HL-60 (cell line): ENCODE results near the gene GRIA3.

Experiments used
- DNase-seq, 2 experiments: peaks; one replicate each; pipeline ENCODE4 v3.0.0-alpha.2; 2010 to 2020; ENCODE audit warnings: low read depth in 1 of 2, low spot score in 1 of 2
- H3K27ac ChIP-seq: fragments of 250-450 bp; sonication (Bioruptor Pico); replicated peaks from 2 replicates; pipeline ENCODE4 v1.5.1; 2020; ENCODE audit warnings: mild to moderate bottlenecking, moderate library complexity
- H3K27me3 ChIP-seq: fragments of 250-450 bp; sonication (Bioruptor Pico); 2 replicates; pipeline ENCODE4 v1.5.1; 2021; ENCODE audit warnings: mild to moderate bottlenecking, moderate library complexity; ENCODE audit not compliant: insufficient read depth, poor library complexity, severe bottlenecking
- H3K4me3 ChIP-seq: replicated peaks from 2 replicates; pipeline ENCODE4 v1.5.1; 2011; ENCODE audit warnings: mild to moderate bottlenecking, control low read depth, low read length; ENCODE audit not compliant: insufficient read depth
- CTCF ChIP-seq: IDR thresholded peaks from one replicate; pipeline ENCODE4 v1.5.1; 2011; ENCODE audit warnings: low read length, control low read depth, inconsistent platforms; ENCODE audit not compliant: insufficient read depth
- GABPA ChIP-seq: IDR thresholded peaks from 2 replicates; pipeline ENCODE4 v1.6.1; 2012; ENCODE audit warnings: low read depth
- POLR2AphosphoS5 ChIP-seq: IDR thresholded peaks from 2 replicates; pipeline ENCODE4 v1.6.1; 2012; ENCODE audit warnings: low read depth
- REST ChIP-seq: IDR thresholded peaks from 2 replicates; pipeline ENCODE4 v1.6.1; 2012; ENCODE audit warnings: low read depth; ENCODE audit not compliant: insufficient replicate concordance
- SPI1 ChIP-seq: IDR thresholded peaks from 2 replicates; pipeline ENCODE4 v1.6.1; 2012; ENCODE audit warnings: low read depth, mild to moderate bottlenecking, borderline replicate concordance

The GRIA3 gene

GRCh38 chrX:123313486-123313885 is 129.4 kb downstream of the GRIA3 start:
- no peak for DNase-seq
- Histone ChIP-seq H3K27ac (no peak overlapping the region), H3K27me3 (no peaks in the 10 kb centered on the region), H3K4me3 (no peak overlapping the region)
- TF ChIP-seq REST = no peak
- no peak for TF ChIP-seq CTCF
- no peak for TF ChIP-seq SPI1
- no peak for TF ChIP-seq POLR2AphosphoS5
- no peak for TF ChIP-seq GABPA

GRCh38 chrX:123320622-123321021 is 136.5 kb downstream of the GRIA3 start:
- no peak overlapping the region for H3K4me3 ChIP-seq

GRCh38 chrX:123322536-123322935 is 138.5 kb downstream of the GRIA3 start:
- H3K27ac ChIP-seq = no peak overlapping the region
- TF ChIP-seq CTCF = no peak
- TF ChIP-seq SPI1 = no peak
- no peak for TF ChIP-seq REST
- no peak for TF ChIP-seq POLR2AphosphoS5
- TF ChIP-seq GABPA = no peak
- H3K4me3 ChIP-seq = no peak overlapping the region
- H3K27me3 ChIP-seq = no peaks in the 10 kb centered on the region
- no peak for DNase-seq

More at GRCh38 chrX:123320622-123321021, 136.5 kb downstream of the GRIA3 start:
- TF ChIP-seq POLR2AphosphoS5 = no peak
- TF ChIP-seq GABPA = no peak
- TF ChIP-seq REST = no peak
- TF ChIP-seq CTCF = no peak
- no peak for TF ChIP-seq SPI1
- no peak for DNase-seq
- Histone ChIP-seq H3K27ac (no peak overlapping the region), H3K27me3 (no peaks in the 10 kb centered on the region)
